NK-92 (cell line): Measurements from ENCODE around the gene TMC5.
"Not testable (repeated sequence)": the region's sequence is repeated elsewhere in the genome, so short reads cannot be mapped to it uniquely, and the experiment has no call there.

Experiments used
- DNase-seq: peaks from one replicate; lab custom pipeline; 2025; ENCODE audit not compliant: unreplicated experiment; lab: John Stamatoyannopoulos, UW

The TMC5 gene

DNA sequence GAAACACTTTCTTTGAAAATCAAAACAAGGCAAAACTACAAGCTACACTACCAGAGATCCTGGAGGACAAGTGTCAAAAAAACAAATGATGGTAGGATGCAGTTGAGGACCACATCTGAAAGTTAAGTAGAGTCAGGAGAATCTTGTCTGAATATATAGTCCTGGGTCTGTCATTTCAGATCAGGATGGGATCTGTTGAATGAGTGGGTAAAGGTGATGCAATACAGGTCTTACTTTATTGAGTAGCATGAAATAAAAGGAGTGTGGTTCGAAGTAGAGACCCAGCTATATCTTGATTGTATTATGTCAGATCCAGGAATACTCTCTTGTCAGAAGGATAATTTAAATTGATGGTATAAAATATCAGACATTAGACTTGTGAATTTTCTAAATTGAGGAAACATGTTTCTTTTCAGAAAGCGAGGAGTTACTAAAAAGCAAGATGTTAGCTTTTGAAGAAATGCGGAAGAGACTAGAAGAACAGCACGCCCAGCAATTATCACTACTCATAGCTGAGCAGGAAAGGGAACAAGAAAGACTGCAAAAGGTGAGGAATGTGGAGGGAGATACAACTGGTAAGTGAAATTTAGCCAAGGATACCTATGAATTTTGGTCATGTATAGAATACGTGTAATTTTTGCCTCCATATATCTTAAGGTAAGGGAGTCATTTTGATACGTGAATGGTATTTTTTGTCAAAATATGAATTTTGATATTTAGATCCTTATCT is 122.7 kb downstream of the TMC5 start:
- DNase-seq = no peak

DNA sequence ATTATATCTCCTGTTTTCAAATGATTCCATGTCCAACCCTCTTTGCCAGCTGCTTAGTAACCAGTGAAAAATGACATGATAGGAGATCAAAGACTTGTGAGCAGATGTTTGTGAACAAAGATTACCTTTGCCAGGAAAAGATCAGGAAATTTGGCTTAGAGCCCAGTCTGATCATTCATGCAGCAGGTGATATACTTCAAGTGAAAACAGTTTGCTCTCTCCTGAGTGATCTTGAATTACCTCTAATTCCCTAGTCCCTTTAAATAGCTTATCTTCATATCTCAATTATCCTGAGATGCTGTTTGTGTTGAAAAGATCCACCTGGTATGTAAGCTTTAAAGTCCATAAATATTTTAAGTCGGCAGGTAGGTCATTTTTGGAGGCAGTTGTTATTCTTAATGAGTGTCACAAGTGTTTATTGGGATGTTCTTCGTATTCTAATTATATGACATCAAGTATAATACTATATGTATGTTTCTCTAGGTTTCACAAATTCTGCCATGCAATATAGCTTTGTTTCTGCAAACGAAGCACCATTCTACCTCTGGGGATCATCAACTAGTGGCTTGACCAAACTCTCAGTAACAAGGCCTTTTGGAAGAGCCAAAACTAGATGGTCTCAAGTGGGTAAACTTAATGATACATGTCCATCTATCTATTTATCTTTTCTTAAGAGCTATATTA is 124.6 kb downstream of the TMC5 start:
- DNase-seq = no peak

DNA sequence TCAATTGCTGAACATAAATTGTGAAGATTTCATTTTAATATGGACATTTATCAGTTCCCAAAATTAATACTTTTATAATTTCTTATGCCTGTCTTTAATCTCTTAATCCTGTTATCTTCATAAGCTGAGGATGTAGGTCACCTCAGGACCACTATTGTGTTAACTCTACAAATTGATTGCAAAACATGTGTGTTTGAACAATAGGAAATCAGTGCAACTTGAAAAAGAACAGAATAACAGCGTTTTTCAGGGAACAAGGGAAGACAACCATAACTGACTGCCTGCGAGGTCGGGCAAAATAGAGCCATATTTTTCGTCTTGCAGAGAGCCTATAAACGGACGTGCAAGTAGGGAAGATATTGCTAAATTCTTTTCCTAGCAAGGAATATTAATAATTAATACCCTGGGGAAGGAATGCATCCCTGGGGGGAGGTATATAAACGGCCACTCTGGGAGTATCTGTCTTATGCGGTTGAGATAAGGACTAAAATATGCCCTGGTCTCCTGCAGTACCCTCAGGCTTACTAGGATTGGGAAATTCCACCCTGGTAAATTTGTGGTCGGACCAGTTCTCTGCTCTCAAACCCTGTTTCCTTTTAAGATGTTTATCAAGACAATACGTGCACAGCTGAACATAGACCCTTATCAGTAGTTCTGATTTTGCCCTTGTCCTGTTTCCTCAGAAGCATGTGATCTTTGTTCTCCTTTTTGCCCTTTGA is 125.8 kb downstream of the TMC5 start:
- DNase-seq = not testable (repeated sequence)

DNA sequence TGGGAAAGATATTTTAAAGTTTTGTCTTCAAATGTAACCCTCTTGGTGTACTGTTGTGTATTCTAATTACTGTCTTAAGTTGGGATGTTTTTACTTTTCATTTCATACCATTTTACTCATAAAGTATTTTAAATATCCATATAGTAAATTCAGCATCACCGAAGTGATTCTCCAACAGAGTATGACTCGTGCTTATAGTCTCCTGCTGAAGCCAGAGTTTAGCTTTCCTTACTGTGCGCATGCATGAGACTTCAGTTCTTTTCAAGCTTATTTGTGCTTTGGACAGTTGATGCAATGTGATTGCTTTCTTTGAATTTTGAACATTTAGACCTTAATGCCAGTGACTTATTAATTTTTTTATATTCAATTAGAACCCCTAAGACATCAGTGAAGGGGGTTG is 130.5 kb downstream of the TMC5 start:
- DNase-seq = no peak
